HG02885 (cell line): ENCODE results near the gene PKP4.
"Not testable (repeated sequence)": the region's sequence is repeated elsewhere in the genome, so short reads cannot be mapped to it uniquely, and the experiment has no call there.

Experiments
- ATAC-seq: cut with Tn5 transposase; IDR thresholded peaks from one replicate; pipeline ENCODE4 v1.9.1; 2021; ENCODE audit warnings: mild to moderate bottlenecking; ENCODE audit not compliant: unreplicated experiment, poor library complexity

PKP4 gene

GRCh38 chr2:158702740-158703139 is 246.0 kb downstream of the PKP4 start:
- no peak for ATAC-seq

- not testable (repeated sequence) for ATAC-seq
These were observed 248.1 kb downstream of the PKP4 start for GRCh38 chr2:158704724-158705465.

GRCh38 chr2:158712791-158713522 is 256.2 kb downstream of the PKP4 start:
- no peak for ATAC-seq

GRCh38 chr2:158713523-158714138 is 256.9 kb downstream of the PKP4 start:
- no peak for ATAC-seq

GRCh38 chr2:158714420-158714819 is 257.7 kb downstream of the PKP4 start:
- ATAC-seq = no peak

GRCh38 chr2:158715357-158715756 is 258.6 kb downstream of the PKP4 start:
- ATAC-seq = no peak

GRCh38 chr2:158716121-158716791 is 259.5 kb downstream of the PKP4 start:
- ATAC-seq = no peak

- ATAC-seq = no peak
These were observed 260.2 kb downstream of the PKP4 start for GRCh38 chr2:158716921-158717320.

GRCh38 chr2:158717366-158718195 is 260.8 kb downstream of the PKP4 start:
- no peak for ATAC-seq

- no peak for ATAC-seq
These were observed 261.4 kb downstream of the PKP4 start for GRCh38 chr2:158718196-158718585.

GRCh38 chr2:158718851-158719250 is 262.1 kb downstream of the PKP4 start:
- no peak for ATAC-seq

- no peak for ATAC-seq
These were observed 262.7 kb downstream of the PKP4 start for GRCh38 chr2:158719403-158719802.

GRCh38 chr2:158722266-158723105 is 265.7 kb downstream of the PKP4 start:
- ATAC-seq = no peak

- ATAC-seq = no peak
These were observed 266.6 kb downstream of the PKP4 start for GRCh38 chr2:158723181-158723838.

- ATAC-seq = peak; percentile 41
These were observed 267.4 kb downstream of the PKP4 start for GRCh38 chr2:158723921-158724802.

GRCh38 chr2:158724803-158725381 is 268.1 kb downstream of the PKP4 start:
- no peak for ATAC-seq

GRCh38 chr2:158725441-158725891 is 268.7 kb downstream of the PKP4 start:
- ATAC-seq = no peak
